OCI-LY3 (cell line): ENCODE measurements around the gene TBCA.
A peak's percentile ranks its signal among the peaks of the same experiment; 100 is the strongest.

ENCODE experiments used
- H2AFZ ChIP-seq: fragments of 200-600, 300-600 bp; shearing (Covaris generic); 2 replicates; pipeline ENCODE4 v1.6.0; 2014; ENCODE audit warnings: antibody characterized with exemption, low read depth, low read length
- H3K27ac ChIP-seq: fragments of 200-600, 300-600 bp; sonication (generic); 2 replicates; pipeline ENCODE4 v1.5.1; 2014; ENCODE audit warnings: mild to moderate bottlenecking, low read length, moderate library complexity, mixed read lengths
- H3K27me3 ChIP-seq: fragments of 200-600, 300-600 bp; sonication (generic); 2 replicates; pipeline ENCODE4 v1.6.1; 2014; ENCODE audit warnings: low read depth, low read length, mixed read lengths
- H3K36me3 ChIP-seq: fragments of 200-600, 300-600 bp; sonication (generic); replicated peaks from 2 replicates; pipeline ENCODE3; 2014; ENCODE audit warnings: low read depth, low read length, mixed read lengths
- H3K4me1 ChIP-seq: fragments of 300-600, 200-600 bp; sonication (generic); 2 replicates; pipeline ENCODE4 v1.6.1; 2014; ENCODE audit warnings: low read length, mixed read lengths
- H3K4me2 ChIP-seq: fragments of 200-600, 300-600 bp; sonication (generic); 2 replicates; pipeline ENCODE4 v1.6.1; 2014; ENCODE audit warnings: low read length, mixed read lengths
- H3K4me3 ChIP-seq: fragments of 300-600, 200-600 bp; sonication (generic); 2 replicates; pipeline ENCODE4 v1.5.1; 2014; ENCODE audit warnings: antibody characterized with exemption, mild to moderate bottlenecking, low read length, moderate library complexity
- H3K79me2 ChIP-seq: fragments of 300-600, 200-600 bp; shearing (Covaris generic); 2 replicates; pipeline ENCODE4 v1.6.1; 2014; ENCODE audit warnings: mild to moderate bottlenecking, low read length, mixed read lengths
- H3K9ac ChIP-seq: fragments of 300-600, 200-600 bp; shearing (Covaris generic); 2 replicates; pipeline ENCODE4 v1.6.0; 2014; ENCODE audit warnings: mild to moderate bottlenecking, low read length, moderate library complexity
- H3K9me3 ChIP-seq: fragments of 200-600, 300-600 bp; shearing (Covaris generic); 2 replicates; pipeline ENCODE4 v1.6.1; 2014; ENCODE audit warnings: low read length, mixed read lengths; ENCODE audit not compliant: insufficient read depth
- H4K20me1 ChIP-seq: fragments of 200-600, 300-600 bp; sonication (generic); 2 replicates; pipeline ENCODE4 v1.6.1; 2016; ENCODE audit warnings: low read length, mixed read lengths; ENCODE audit not compliant: insufficient read depth
- CTCF ChIP-seq: fragments of 200-600, 300-600 bp; sonication (generic); IDR thresholded peaks from 2 replicates; pipeline ENCODE4 v1.5.1; 2014; ENCODE audit warnings: antibody characterized with exemption, low read length, low read depth
- EZH2phosphoT487 ChIP-seq: fragments of 200-600 bp; shearing (Covaris generic); IDR thresholded peaks from 2 replicates; pipeline ENCODE4 v1.6.1; 2018; ENCODE audit warnings: antibody characterized with exemption, mixed run types, low read depth

TBCA gene

GRCh38 chr5:77773734-77774280 is 2.3 kb downstream of the TBCA start:
- Histone ChIP-seq H3K9me3 (no peaks in the 10 kb centered on the region), H3K4me3 (no peak overlapping the region), H3K36me3 (peaks cover 17% of the 10 kb centered on the region), H3K4me1 (peaks cover 20% of the 10 kb centered on the region), H2AFZ (no peak overlapping the region), H3K4me2 (peak overlapping the region; percentile 92; the same call in 1 of the 2 replicates), H3K79me2 (peaks cover 73% of the 10 kb centered on the region), H3K9ac (no peak overlapping the region), H4K20me1 (peaks cover 57% of the 10 kb centered on the region), H3K27ac (no peak overlapping the region), H3K27me3 (no peaks in the 10 kb centered on the region)
- TF ChIP-seq CTCF (no peak), EZH2phosphoT487 (no peak)

GRCh38 chr5:77772729-77773128 is 3.4 kb downstream of the TBCA start:
- Histone ChIP-seq H3K79me2 (peaks cover 84% of the 10 kb centered on the region), H3K4me2 (no peak overlapping the region), H3K27me3 (no peaks in the 10 kb centered on the region), H4K20me1 (peaks cover 64% of the 10 kb centered on the region), H2AFZ (no peak overlapping the region), H3K9ac (no peak overlapping the region), H3K4me3 (no peak overlapping the region), H3K9me3 (no peaks in the 10 kb centered on the region), H3K27ac (no peak overlapping the region), H3K36me3 (peaks cover 21% of the 10 kb centered on the region), H3K4me1 (peaks cover 20% of the 10 kb centered on the region)
- no peak for TF ChIP-seq EZH2phosphoT487
- TF ChIP-seq CTCF = no peak

- Histone ChIP-seq H3K4me1 (peaks cover 17% of the 10 kb centered on the region), H3K27ac (no peak overlapping the region), H3K9ac (no peak overlapping the region), H4K20me1 (peaks cover 70% of the 10 kb centered on the region), H3K36me3 (peaks cover 27% of the 10 kb centered on the region), H2AFZ (no peak overlapping the region), H3K4me3 (no peak overlapping the region), H3K9me3 (no peaks in the 10 kb centered on the region), H3K79me2 (peaks cover 96% of the 10 kb centered on the region), H3K4me2 (no peak overlapping the region), H3K27me3 (no peaks in the 10 kb centered on the region)
- TF ChIP-seq EZH2phosphoT487 (no peak), CTCF (no peak)
Measured at GRCh38 chr5:77771452-77771851, 4.7 kb downstream of the TBCA start.

- H3K4me1 ChIP-seq = peaks cover 19% of the 10 kb centered on the region
- H3K9me3 ChIP-seq = no peaks in the 10 kb centered on the region
- H4K20me1 ChIP-seq = peaks cover 74% of the 10 kb centered on the region
- no peaks in the 10 kb centered on the region for H3K27me3 ChIP-seq
- H2AFZ ChIP-seq = no peak overlapping the region
- H3K4me2 ChIP-seq = no peak overlapping the region
- peaks cover 96% of the 10 kb centered on the region for H3K79me2 ChIP-seq
- no peak overlapping the region for H3K9ac ChIP-seq
- TF ChIP-seq EZH2phosphoT487 = no peak
- TF ChIP-seq CTCF = no peak
- peaks cover 29% of the 10 kb centered on the region for H3K36me3 ChIP-seq
- no peak overlapping the region for H3K27ac ChIP-seq
- no peak overlapping the region for H3K4me3 ChIP-seq
Measured at GRCh38 chr5:77770293-77771005, 5.7 kb downstream of the TBCA start.
